SK-N-MC (cell line): ENCODE measurements around the gene DYNLT5.
"Not testable (repeated sequence)": the region's sequence is repeated elsewhere in the genome, so short reads cannot be mapped to it uniquely, and the experiment has no call there.

Experiments used
- DNase-seq: peaks from one replicate; pipeline ENCODE4 v3.0.0-alpha.2; 2011; ENCODE audit warnings: low read depth, low spot score
- H3K27ac ChIP-seq: fragments of 200-600 bp; sonication (generic); 2 replicates; pipeline ENCODE4 v1.5.1; 2016; ENCODE audit warnings: mixed run types
- H3K36me3 ChIP-seq: fragments of 200-600 bp; sonication (generic); 2 replicates; pipeline ENCODE4 v1.6.1; 2017; ENCODE audit warnings: antibody characterized with exemption, low read length, mixed read lengths; ENCODE audit not compliant: insufficient read depth
- H3K4me3 ChIP-seq: fragments of 200-600 bp; sonication (generic); 2 replicates; pipeline ENCODE4 v1.5.1; 2016
- H3K9ac ChIP-seq: fragments of 200-600 bp; sonication (generic); 2 replicates; pipeline ENCODE4 v1.8.0; 2017; ENCODE audit warnings: mixed run types, mixed read lengths; ENCODE audit not compliant: insufficient read length
- H3K9me3 ChIP-seq: fragments of 200-600 bp; sonication (generic); 2 replicates; pipeline ENCODE4 v1.6.1; 2017; ENCODE audit warnings: low read depth, mild to moderate bottlenecking, antibody characterized with exemption, low read length, moderate library complexity, mixed read lengths
- EZH2 ChIP-seq: fragments of 200-600 bp; sonication (generic); IDR thresholded peaks from one replicate; pipeline ENCODE4 v1.6.1; 2017; ENCODE audit warnings: antibody characterized with exemption
- FOXP2 ChIP-seq: optimal IDR thresholded peaks from 2 replicates; pipeline ENCODE3; 2011; ENCODE audit warnings: mild to moderate bottlenecking, moderate library complexity; ENCODE audit not compliant: insufficient read depth; ENCODE audit errors: extremely low read length, control extremely low read depth
- POLR2AphosphoS5 ChIP-seq: IDR thresholded peaks from 2 replicates; pipeline ENCODE4 v1.6.1; 2012; ENCODE audit warnings: mild to moderate bottlenecking, low read depth, low read length, borderline replicate concordance

DYNLT5 gene

DNA sequence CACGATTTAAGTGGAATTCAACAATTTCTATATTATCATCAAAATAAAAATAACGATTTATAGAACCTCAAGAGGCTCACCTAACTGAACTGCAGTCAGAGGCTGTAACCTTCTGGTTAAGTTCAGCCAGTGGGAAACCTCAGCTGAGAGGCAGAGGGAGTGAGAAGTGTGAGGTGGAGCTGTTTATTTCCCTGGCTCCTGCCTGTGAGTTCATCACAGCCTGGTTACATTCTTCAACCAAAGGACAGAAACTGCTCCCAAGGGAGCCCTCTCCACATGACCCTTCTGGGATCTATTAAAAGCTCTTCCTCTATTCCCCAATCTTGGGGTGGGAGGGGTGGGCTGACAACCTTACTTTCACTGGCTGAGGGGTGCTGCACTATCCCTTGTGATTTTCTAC is 22.2 kb downstream of the DYNLT5 start:
- no peak overlapping the region for H3K4me3 ChIP-seq
- no peak overlapping the region for H3K27ac ChIP-seq
- TF ChIP-seq EZH2 (no peak), POLR2AphosphoS5 (no peak), FOXP2 (no peak)
- H3K9ac ChIP-seq = no peak overlapping the region
- H3K9me3 ChIP-seq = no peaks in the 10 kb centered on the region
- DNase-seq = no peak
- no peaks in the 10 kb centered on the region for H3K36me3 ChIP-seq

DNA sequence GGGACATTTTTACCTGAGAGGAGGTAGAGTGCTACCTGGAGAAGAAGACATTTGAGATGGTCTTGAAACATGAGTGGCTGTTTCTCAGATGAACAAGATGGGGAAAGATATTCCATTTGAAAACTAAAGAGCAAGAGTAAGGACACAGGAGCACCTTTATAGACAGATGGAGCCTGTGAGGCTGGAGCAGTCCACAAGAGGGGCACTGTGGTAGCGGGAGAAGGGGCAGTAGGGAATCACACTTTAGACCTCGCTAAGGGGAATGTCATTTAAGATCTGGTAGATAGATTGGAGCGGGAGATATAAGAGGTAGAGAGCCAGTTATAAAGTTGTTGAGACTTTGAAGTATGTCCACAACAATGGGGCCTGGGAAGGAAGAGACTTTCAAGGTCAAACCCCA is 23.4 kb downstream of the DYNLT5 start:
- Histone ChIP-seq H3K27ac (no peak overlapping the region), H3K9ac (no peak overlapping the region), H3K4me3 (no peak overlapping the region), H3K9me3 (no peaks in the 10 kb centered on the region), H3K36me3 (no peaks in the 10 kb centered on the region)
- DNase-seq = no peak
- TF ChIP-seq POLR2AphosphoS5 (no peak), EZH2 (no peak)

DNA sequence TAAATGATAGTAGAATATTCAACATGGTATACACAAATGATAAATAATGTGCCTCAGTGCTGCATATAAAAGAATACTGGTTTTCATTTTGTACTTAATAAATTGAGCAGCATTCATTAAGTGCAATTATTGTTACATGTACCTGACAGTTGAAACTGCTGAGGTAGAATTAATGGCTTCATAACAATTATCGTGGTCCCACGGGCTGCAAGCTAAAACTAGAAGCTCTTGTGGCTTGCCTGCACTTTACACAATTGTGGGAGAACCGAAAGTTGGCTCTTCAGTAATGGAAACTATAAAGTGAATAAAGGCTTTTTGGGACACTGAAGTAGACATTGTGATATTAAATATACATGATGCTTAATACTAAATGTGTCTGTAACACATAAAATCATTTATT is 25.6 kb downstream of the DYNLT5 start:
- DNase-seq = no peak

DNA sequence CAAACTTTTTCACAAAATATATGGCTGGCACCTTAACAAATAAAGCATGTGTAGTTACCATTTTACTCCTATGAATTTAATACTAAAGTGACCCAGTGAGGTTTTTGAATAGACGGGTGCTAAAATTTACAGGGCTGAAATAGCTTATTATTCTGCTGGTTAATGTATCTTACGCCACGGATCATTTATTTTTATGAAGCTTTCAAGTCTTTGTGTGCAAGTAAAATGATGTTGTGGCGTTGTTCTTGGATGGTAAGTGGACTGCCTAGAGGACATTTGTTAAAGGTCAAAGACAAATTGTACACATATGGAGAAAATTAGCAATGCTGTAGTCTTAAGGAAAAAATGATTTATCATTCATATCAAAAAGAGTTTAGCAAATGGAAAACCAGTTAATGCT is 26.0 kb downstream of the DYNLT5 start:
- Histone ChIP-seq H3K27ac (no peak overlapping the region), H3K4me3 (no peak overlapping the region), H3K9me3 (no peaks in the 10 kb centered on the region), H3K9ac (no peak overlapping the region), H3K36me3 (no peaks in the 10 kb centered on the region)
- no peak for DNase-seq
- no peak for TF ChIP-seq FOXP2
- no peak for TF ChIP-seq EZH2
- no peak for TF ChIP-seq POLR2AphosphoS5

More for the DNA sequence above, 25.6 kb downstream of the DYNLT5 start:
- H3K9me3 ChIP-seq = no peaks in the 10 kb centered on the region
- no peaks in the 10 kb centered on the region for H3K36me3 ChIP-seq
- H3K4me3 ChIP-seq = no peak overlapping the region
- no peak overlapping the region for H3K9ac ChIP-seq
- no peak for TF ChIP-seq EZH2
- no peak for TF ChIP-seq POLR2AphosphoS5
- no peak for TF ChIP-seq FOXP2
- no peak overlapping the region for H3K27ac ChIP-seq

DNA sequence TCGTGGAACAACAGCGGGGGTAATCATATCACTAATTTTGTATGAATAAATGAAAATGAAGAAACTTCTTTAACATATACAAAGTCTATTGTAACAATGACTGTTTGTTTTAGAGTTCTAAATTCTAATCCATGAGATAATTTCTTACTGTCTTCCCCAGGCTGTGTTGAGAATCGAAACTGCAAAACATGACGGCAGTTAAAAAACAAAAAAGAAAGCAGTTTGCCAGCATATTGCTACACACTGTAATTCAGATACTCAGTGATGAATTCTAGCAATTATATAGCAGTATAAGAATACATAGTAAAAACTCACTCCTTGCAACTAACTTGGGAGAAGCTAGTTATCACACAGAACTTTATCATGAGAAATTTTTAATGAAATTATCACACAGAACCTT is 26.7 kb downstream of the DYNLT5 start:
- no peak for DNase-seq
- no peak overlapping the region for H3K9ac ChIP-seq
- no peak overlapping the region for H3K4me3 ChIP-seq
- H3K9me3 ChIP-seq = no peaks in the 10 kb centered on the region
- TF ChIP-seq FOXP2 (no peak), POLR2AphosphoS5 (no peak), EZH2 (no peak)
- no peaks in the 10 kb centered on the region for H3K36me3 ChIP-seq
- H3K27ac ChIP-seq = no peak overlapping the region

DNA sequence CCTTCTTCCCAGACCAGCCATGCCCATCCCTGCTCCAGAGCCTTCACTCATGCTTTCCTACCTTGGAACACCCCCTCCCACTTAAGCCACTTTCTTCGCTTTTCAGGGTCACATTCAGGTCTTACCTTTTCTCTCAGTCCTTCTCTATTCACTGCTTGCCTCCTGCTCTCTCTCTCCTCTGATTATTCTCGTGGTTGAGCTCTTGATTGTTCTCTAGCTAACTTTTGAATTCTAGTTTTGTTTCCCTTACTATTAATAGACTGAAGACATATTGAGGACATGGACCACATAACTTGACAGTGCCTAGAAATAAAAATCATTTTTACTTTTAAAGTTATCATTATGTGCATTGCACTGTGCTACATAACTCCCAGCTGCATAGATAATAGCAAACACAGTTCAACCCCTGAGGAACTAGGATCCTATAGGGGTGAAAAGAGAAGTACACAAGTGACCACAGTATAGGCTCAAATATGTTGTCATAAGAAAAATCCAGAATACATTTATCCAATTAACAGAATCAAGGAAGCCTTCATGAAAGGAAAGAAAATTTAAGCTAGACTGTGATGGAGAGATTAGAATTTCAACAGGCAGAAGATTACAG is 27.3 kb downstream of the DYNLT5 start:
- no peak overlapping the region for H3K9ac ChIP-seq
- DNase-seq = no peak
- H3K36me3 ChIP-seq = no peaks in the 10 kb centered on the region
- H3K4me3 ChIP-seq = no peak overlapping the region
- TF ChIP-seq FOXP2 = no peak
- TF ChIP-seq POLR2AphosphoS5 = no peak
- no peak for TF ChIP-seq EZH2
- H3K27ac ChIP-seq = no peak overlapping the region
- H3K9me3 ChIP-seq = no peaks in the 10 kb centered on the region

DNA sequence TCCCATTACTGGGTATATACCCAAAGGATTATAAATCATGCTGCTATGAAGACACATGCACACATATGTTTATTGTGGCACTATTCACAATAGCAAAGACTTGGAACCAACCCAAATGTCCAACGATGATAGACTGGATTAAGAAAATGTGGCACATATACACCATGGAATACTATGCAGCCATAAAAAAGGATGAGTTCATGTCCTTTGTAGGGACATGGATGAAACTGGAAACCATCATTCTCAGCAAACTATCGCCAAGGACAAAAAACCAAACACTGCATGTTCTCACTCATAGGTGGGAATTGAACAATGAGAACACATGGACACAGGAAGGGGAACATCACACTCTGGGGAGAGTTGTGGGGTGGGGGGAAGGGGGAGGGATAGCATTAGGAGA is 33.5 kb downstream of the DYNLT5 start:
- H3K4me3 ChIP-seq, H3K9ac ChIP-seq, H3K36me3 ChIP-seq, H3K27ac ChIP-seq, H3K9me3 ChIP-seq, DNase-seq: not testable (repeated sequence)

DNA sequence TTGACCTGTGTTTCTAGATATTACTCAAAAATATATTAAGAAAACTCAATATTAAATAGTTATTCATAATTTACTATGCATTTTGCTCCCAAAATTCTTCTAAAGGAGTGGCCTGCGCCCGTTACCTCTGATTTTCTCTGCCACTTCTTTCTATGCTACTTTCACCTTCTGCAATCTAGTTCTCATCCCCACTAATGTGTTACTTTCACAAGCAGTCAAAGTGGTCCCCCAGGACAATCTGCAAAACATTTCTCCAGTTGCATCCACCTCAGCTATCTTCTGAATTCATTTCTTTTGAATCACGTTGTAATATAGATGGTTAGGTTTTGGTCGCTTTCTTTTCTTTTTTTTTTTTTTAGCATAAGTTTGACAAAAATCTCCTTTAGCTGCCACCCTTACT is 35.4 kb downstream of the DYNLT5 start:
- no peak overlapping the region for H3K27ac ChIP-seq
- no peak overlapping the region for H3K9ac ChIP-seq

DNA sequence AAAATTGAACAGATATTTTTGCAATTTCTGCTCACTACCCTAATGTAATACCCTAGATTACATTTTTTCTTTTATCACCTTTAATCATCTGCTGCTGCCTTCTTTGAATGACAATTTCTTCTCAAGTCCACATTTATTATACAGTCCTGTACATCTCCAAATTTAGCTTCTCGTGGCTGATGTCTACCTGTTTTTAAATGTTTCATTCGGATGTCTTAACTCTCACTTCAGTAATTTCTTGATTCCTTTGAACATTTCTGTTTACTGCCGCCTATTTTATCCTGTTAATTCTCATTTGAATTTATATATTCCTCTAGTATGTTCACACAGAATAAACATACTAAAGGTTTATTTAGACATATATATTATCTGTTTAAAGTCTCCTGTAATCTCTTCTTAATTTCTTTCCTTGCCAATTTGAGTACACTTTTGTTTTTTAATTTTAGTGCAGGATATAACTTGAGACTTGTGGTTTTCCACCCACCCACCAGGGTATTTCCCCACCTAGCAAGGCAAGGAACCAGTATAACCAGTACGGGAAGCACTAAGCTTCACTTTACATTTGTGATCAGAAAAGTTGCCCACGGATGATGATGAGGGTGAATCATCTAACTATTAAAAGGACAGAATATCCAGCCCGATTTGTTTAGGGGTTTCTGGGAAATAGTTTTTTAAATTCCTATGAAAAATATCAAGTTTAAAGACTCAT is 36.1 kb downstream of the DYNLT5 start:
- Histone ChIP-seq H3K9ac (no peak overlapping the region), H3K4me3 (no peak overlapping the region), H3K9me3 (no peaks in the 10 kb centered on the region), H3K36me3 (no peaks in the 10 kb centered on the region), H3K27ac (no peak overlapping the region)
- no peak for DNase-seq
- TF ChIP-seq EZH2 = no peak
- no peak for TF ChIP-seq FOXP2
- no peak for TF ChIP-seq POLR2AphosphoS5

More for the DNA sequence above, 35.4 kb downstream of the DYNLT5 start:
- no peaks in the 10 kb centered on the region for H3K36me3 ChIP-seq
- H3K9me3 ChIP-seq = no peaks in the 10 kb centered on the region
- TF ChIP-seq FOXP2 (no peak), EZH2 (no peak), POLR2AphosphoS5 (no peak)
- DNase-seq = no peak
- H3K4me3 ChIP-seq = no peak overlapping the region
